ENCODE measurements around the gene UCHL3.

GRCh38 chr13:75511051-75511625, 38.5 kb upstream of the UCHL3 start:
- TF ChIP-seq, protein P1, sequence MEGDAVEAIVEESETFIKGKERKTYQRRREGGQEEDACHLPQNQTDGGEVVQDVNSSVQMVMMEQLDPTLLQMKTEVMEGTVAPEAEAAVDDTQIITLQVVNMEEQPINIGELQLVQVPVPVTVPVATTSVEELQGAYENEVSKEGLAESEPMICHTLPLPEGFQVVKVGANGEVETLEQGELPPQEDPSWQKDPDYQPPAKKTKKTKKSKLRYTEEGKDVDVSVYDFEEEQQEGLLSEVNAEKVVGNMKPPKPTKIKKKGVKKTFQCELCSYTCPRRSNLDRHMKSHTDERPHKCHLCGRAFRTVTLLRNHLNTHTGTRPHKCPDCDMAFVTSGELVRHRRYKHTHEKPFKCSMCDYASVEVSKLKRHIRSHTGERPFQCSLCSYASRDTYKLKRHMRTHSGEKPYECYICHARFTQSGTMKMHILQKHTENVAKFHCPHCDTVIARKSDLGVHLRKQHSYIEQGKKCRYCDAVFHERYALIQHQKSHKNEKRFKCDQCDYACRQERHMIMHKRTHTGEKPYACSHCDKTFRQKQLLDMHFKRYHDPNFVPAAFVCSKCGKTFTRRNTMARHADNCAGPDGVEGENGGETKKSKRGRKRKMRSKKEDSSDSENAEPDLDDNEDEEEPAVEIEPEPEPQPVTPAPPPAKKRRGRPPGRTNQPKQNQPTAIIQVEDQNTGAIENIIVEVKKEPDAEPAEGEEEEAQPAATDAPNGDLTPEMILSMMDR (IDR thresholded peaks at IDR 0.05): no peak
- TF ChIP-seq POLR2A (IDR thresholded peaks at IDR 0.05) (no peak), POLR2AphosphoS5 (IDR thresholded peaks at IDR 0.05) (no peak)

Data from suprapubic skin (tissue), 4 donors.